Kasumi-1 (cell line): ENCODE results near the gene BLOC1S4.
"Not testable (repeated sequence)": the region's sequence is repeated elsewhere in the genome, so short reads cannot be mapped to it uniquely, and the experiment has no call there.

Experiments used
- DNase-seq, 2 experiments: peaks; one replicate each; lab custom pipeline; 2025; lab: John Stamatoyannopoulos, UW

BLOC1S4 gene

DNA sequence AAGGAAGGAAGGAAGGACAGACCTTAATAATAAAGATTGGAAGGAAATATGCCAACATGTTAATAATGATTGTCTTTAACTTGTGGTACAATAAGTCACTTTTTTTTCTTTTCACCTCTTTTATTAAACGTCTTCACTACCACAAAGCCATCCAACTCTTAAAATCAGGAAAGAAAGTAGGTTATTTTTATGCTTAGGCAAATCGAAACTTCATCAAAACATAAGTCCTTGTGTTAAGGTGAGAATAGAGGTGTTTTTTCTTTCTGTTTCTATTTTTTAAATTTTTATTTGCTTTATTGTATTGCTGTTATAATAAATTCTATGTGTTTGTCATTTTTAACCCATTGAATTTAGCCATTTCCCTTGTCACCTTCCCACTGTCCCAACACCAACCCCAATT, 26.5 kb downstream of the BLOC1S4 start:
- no peak for DNase-seq

DNA sequence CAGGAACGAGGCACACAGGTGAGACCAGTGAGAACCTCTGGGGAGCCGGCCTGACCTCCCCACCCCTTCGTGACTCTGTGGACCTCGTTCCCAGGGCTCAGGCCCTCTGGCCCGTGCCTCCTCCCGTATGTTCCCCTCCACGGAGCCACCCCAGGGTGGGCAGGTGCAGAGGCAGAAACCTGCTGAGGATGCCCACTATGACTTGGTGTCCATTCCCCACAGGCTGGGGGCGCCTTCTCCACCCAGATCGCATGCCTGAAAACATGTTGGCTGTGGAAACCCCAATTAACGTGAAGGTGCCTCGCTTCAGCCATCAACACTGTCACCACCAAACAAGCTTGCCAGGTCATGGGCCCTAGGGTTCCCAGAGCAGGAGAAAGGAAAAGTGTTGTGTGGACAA, 27.0 kb downstream of the BLOC1S4 start:
- no peak for DNase-seq

DNA sequence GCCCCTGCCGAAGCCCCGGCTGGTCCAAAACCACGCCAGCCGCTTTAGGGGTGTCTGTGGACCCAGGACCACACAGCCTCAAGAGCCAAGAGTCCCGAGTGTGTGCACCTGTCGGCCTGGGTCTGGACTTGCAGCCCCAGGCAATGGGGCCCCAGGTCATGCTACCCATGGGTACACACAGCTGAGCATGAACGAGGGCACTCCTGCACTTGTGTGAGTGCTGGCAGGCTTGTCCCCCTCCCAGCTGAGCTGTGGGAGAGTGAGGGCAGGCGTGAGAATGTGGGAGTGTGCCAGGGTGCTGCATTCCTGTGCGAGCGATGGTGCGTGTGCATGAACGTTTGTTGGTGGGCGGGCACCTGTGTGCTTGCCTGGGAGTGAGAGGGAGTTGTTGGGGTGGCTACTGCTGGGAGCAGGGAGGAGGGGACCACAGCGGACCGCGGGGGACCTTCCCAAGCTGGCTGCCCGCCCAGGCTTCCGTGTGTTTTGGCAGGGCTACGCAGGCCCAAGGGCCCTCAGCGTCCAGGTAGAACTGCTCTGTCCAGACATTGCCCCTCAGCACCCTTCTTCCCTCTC, 30.8 kb downstream of the BLOC1S4 start:
- no peak for DNase-seq

DNA sequence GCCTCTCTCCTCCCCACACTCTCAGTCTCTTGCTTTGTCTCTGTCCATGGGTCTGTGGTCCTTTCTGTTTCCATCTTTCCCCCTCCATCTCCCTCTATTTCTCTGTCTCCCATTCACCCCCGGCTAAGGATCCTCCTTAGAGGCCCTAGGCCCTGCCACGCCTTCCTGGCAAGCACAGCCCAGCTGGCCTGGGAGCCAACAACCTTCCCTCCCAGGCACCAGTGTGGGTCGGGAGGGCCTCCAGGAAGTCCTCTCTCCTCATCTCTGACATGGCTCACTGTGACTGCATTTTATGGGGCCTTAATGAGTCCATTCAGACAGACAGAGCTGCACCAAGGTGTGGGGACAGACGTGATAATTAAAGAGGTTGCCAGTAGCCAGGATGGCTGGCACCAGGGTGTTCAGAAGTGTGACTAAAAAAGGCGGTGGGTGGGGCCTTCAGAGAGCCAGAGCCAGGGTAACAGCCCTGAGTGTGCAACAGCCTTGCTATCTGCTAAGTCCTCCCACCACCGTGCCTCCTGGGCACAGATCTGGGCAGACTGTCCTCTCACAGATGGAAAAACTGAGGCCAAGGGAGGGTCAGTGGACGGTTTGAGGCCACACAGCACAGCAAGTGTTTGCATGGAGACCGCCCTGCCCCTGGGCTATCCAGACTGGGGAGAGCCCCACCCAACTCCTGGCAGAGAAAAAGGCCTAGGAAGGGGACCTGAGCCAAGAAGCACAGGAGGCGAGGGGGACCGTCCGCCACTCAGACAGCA, 31.5 kb downstream of the BLOC1S4 start:
- DNase-seq: no peak

DNA sequence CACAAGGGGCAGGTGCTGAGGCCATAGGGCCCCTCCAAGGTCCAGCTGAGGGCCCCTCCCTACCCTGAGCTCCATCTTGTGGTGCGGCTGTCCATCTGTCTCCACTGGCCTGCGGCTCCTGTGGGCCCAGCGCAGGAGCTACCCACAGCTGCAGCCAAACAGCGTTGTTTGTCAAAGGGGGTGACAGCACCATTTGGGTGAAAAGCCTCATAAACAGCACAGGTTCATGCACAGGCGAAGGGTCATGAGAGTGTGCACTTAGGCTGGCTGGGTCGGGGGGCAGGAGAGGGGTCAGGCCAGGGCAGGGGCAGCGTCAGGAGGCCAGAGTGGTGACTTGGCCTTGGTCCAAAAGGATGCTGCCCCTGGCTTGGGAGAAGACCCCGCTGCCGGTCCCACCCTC, 32.3 kb downstream of the BLOC1S4 start:
- DNase-seq: no peak

DNA sequence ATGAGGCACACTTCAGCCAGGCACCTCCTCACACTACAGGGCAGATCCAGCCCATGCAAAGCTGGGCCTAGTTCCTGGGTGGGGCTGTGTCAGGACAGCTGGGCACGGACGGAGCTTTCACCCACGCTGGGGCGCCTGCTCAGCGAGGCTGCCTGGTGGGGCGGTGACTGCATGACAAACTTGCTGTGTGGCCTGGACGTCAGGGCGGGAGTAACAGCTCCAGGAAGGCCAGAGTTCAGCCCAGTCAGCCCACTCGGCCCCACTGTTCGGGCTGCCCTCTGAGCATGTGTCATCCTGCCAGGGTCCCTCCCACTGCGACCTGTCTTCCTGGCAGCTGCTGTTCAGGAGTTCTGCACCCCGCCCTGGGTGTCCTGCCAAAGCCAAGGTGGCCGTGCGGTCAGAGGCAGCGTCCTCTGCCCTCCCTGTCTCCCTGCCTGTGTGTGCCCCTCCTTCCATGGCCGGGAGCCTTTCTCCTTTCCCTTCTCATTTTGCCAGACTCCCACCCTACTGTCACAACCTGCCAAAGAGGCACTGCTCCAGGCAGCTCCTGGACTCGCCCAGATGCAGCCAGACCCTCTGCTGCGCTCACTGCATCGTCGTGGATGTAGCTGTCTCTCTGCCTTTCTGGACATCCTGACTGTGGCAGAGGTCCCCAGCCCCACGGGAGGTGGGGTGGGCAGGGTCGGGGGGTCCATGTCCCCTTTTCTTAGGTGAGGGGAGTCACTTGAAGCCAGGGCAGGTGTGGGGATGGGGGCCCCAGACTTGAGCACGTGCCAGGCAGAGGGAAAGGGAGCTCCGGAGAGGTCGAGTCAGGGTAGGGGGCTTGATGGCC, 33.6 kb downstream of the BLOC1S4 start:
- DNase-seq: no peak

DNA sequence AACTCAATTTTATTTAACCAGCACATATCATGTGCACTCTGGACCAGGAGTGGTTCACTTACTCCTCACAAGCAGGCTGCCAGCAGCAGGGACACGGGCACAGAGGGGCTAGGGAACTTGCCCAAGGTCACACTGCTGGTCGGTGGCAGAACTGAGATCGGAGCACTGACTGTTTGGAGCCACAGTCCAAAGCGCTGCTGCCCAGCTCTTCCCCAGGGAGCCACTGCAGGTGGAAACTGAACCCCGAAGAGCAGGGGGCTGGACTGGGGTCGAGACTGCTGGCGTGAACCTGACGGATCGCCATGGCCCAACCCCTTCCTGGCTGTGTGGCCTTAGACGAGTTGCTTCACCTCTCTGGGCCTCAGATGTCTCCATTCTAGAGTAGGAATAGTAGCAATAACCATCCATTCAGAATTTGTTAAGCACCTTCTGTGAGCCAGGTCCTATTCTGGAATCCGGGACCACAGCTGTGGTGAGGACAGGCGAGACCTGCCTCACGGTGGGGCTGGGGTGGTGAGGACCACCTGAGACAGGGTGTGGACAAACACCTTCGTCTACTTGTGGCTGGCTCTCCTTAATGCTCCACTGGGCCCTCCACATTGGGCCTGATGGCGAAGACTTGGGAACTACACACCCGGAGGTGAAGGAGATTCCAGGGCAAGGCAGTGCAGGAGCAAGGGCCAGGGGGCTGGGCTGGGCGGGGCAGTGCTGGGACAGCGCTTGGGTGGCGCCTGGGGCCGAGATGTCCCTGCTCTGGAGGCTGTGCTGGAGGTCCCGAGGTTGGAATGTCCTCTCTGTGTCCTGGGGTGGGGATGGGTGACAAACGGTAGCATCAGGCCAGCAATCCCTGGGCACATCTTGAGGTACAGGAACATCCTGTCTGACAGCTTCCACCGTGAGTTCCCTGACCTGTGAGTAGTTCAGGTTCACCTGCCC, 34.6 kb downstream of the BLOC1S4 start:
- DNase-seq: no peak

DNA sequence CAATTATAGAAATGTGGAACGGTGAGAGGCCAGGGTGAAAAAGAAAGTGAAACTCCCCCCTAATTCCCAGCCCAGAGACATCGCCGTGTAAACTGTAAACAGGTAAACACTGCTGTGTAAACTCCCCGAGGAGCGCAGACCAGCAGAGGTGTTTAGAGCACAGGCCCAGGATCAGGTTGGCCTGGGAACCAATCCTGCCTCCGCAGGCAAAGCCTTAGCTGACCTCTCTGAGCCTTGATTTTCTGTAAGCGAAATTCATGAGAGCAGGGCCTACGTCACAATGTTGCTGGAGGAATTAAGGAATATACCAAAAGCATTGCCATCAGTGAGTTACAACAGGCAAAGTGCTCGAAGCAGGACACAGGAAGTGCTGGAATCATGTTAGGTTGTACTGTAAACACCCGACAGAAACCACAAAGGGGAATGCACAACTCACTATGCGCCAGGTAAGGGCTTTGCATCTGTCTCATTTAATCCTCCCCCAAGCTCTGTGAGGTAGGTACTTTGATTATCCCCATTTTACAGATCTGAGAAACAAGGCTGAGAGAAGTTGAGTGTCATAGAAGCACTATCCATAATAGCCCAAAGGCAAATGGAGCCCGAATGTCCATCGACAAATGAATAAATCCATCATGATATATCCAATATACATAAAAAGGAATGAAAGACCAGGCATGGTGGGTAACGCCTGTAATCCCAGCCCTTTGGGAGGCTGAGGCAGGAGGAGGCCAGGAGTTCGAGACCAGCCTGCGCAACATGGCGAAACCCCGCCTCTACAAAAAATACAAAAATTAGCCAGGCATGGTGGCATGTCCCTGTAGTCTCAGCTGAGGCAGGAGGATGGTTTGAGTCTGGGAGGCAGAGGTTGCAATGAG, 35.9 kb downstream of the BLOC1S4 start:
- DNase-seq: no peak

DNA sequence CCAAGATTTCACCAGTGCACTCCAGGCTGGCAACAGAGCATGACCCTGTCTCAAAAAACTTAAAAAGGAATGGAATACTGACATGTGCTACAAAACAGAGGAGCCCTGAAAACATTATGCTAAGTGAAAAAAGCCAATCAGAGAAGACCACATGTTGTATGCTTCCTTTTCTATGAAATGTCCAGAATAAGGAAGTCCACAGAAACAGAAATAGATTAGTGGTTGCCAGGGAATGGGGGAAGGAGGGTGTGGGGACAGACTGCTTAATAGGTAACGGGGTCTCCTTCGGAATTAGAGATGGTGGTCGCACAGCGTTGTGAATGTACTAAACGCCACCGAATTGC, 36.5 kb downstream of the BLOC1S4 start:
- DNase-seq: peak; percentile 70 to 73

DNA sequence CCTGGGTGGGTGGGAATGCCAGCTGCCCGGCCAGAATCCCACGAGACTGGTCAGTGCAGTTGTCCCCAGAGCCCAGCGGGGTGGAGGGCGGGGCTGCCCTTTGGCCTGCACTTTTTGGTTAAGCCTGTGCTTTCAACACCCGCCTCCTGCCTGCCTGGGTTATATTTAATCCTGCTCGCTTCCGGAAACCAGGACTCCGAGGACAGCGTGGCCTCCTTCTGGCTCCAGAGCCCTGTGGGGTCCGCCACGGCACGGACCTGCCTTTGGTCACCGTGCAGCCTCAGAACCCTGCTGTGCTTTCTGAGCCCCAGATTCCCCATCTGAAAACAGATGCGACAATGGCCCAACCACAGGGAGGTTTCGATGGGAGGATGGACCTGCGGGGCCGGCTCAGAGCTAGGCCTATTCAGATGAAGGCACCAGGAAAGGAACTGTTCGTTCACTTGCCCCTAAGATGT, 37.2 kb downstream of the BLOC1S4 start:
- DNase-seq: no peak

DNA sequence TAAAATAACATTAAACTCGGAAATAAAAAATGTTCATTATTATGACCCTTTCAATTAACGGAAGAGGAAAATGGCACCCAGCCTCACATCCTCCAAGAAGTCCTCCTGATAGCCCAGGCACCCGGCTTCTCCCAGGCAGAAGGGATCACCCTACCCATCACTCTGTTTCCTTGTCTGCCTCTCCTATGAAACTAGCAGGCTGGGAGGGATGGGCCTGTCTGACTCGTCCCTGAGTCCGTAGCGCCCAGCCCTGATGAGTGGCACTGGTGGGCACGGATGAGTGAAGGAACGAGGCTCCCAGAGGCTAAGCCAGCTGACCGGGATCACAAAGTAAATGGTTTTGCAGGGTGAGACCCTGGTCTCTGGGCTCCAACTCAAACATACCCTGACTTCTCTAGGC, 37.9 kb downstream of the BLOC1S4 start:
- DNase-seq: no peak

DNA sequence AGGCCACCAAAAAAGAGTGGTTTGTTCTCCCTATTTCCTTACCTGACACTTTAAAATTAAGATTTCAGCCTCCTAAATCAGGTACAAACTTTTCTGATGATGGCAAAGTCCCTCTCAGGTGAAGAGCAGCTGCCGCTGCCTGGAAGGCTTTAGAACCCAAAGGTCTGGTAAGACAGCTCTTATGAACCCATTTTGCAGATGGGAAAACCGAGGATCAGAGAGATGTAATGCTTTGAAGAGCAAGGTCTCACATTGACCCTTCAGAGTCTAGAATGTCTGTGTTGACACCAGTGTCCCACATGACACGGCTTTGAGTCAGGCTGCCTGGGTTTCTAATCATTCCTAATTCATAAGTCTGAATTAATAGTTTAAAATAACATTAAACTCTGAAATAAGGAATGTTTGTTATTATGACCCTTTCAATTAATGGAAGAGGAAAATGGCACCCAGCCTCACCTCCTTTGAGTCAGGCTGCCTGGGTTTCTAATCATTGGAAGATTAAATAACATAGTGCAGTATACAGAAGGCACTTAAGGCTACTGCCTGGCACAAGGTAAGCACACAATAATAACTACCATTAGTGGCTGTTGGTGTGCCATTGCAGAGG, 38.6 kb downstream of the BLOC1S4 start:
- DNase-seq: no peak

DNA sequence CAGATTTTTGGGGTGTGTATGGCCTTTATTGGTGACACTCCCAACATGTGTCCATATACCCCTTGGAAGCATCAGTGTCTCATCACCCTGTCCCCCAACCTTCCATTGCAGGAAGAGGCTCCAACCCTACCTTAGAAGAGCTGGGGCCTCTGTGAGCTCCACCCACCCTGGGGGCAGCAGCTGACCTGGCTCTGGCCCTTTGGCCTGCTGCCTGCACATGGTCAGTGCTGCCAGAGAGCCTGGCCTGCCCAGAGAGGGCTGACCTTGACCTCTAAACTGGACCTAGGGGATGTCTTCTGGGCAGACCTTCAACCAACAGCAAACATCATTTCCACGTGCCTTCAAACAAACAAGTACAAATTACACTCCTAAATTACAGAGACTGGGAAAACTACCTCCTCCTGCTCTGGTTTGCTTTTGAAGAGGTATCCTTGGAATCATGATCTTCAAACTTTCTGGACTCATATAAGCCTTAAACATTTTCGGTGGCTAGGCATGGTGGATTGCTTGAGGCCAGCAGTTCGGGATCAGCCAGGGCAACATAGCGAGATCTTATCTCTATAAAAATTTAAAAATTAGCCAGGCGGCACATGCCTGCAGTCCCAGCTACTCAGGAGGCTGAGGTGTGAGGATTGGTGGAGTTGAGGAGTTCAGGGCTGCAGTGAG, 39.2 kb downstream of the BLOC1S4 start:
- DNase-seq: no peak

DNA sequence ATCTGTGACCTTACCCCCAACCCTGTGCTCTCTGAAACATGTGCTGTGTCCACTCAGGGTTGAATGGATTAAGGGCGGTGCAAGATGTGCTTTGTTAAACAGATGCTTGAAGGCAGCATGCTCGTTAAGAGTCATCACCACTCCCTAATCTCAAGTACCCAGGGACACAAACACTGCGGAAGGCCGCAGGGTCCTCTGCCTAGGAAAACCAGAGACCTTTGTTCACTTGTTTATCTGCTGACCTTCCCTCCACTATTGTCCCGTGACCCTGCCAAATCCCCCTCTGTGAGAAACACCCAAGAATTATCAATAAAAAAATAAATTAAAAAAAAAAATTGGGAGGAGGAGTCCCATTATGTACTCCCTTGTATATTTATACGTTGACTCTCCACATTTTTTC, 40.4 kb downstream of the BLOC1S4 start:
- DNase-seq: not testable (repeated sequence)

DNA sequence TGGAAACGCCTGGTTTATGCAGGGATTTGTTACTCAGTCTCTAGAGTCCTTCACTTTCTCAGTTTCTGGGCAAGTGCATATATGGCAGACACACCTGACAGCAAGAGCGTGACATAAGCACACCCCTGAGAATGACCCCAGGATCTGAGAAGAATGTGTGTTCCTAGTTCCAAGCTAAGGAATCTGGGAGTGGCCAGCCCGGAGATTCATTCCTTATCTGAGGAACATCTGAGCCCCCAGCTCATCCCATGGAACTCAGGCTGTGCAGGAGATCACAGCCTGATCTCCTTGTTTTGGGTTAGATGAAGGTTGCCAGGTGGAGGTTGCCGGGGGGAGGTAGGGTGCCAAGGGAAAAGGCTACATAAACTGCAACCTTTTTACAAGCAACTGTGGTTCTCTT, 42.8 kb downstream of the BLOC1S4 start:
- no peak for DNase-seq

DNA sequence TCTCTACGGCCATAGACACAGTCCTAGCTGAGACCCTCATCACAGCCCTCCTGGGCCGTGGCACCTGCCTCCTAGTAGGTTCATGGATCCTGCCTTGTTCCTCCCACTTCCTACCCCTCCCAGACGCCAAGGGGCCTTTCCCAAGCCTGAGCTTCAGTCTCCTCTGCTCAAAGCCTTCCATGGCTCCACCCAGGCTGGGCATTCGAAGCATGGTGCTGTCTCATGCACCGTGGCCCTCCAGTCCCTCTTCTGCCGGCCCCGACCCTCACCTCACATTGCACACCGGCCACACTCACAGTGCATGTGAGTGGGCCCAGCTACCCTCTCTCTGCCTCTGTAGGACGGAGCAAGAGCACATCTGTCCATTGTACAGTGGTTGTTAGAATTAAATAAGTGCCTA, 44.9 kb downstream of the BLOC1S4 start:
- DNase-seq: no peak

DNA sequence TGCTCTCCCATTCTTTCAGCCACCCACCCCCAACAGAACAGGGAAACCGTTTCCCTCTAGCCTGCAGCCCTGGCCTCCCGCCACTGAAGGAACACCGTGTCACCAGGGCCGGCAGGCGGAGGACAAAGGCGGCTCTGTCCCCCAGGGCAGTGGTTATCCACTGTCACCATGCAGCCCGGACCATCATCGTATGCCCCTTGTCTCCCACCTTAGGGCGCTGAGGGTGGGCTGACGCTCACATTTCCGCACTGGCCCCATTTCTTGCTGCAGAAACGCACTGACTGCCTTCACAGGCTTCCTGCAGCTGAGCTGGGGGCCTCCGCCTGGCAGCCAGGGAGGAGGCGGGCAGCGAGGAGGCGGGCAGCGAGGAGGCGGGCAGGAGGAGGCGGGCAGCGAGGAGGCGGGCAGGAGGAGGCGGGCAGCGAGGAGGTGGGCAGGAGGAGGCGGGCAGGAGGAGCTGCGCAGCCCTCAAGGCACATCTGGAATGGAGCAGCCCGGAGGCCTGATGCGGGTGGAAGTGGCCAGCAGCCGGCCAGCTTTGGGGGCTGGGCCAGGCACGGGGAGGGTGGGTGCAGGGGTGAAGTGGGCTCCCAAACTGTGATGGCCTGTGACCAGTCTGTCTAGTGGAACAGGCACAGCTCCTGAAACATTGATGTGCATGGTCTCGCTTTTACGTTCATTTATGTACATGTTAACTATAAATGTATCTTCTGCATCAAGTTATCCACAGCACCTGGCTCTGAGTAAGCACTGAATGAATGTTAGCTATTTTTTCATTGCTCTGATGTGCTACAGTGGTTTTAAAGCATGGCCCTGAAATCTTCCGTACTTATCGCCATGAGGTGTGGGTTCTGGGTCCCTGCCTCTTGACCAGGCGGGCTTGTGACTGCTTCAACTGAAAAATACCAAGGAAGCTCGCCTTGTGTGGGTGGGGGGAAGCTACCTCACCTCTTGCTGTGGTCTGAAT, 46.0 kb downstream of the BLOC1S4 start:
- no peak for DNase-seq

DNA sequence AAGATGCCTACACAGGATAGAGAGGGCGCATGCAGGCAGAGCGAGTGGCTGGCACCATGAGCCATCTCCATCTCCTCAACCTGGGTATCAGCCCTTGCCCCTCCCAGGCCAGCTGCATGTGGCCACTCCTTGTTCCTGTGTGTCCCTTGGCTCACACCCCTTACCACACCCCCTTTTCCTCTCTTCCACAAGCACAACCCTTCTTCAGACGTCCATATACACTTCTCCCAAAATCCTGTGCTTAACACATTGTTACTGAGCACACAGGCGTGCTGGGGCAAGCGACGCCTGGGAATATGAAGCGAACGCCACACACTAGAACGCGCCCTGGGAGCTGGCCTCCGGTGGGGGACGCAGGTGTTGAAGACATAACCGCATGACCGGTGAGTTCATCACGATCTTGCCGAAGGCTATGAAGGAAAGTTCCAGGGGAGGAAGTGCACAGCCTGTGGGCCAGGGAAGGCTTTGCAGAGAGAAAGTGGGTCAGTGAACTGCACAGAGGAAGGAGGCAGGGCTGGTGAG, 47.4 kb downstream of the BLOC1S4 start:
- DNase-seq: no peak
